Heart left ventricle (tissue), 16 donors: ENCODE measurements around the gene TMEM184B. TPM values are rescaled to one million over a fixed set of nuclear protein-coding genes. Genes with fewer than 3 reads are reported as not detected.

Source experiments
- ATAC-seq, 4 donors: fragments of 200-7000 bp; cut with Tn5 transposase; one replicate each; pipeline ENCODE4 v1.9.1; 2020 to 2022; ENCODE audit warnings: moderate library complexity in 4 of 4, mild to moderate bottlenecking in 3 of 4, moderate number of reproducible peaks in 1 of 4
- DNase-seq, 5 donors: peaks; one replicate each; pipeline ENCODE4 v3.0.0-alpha.2; 2020
- H3K27ac ChIP-seq, 12 donors: fragments of 200-600 bp; sonication (generic) in 4 of 12; one replicate each; pipeline versions ENCODE4 v1.5.0 to v1.8.0; 2016 to 2022; ENCODE audit warnings: mild to moderate bottlenecking in 2 of 12
- H3K27me3 ChIP-seq, 9 donors: fragments of 200-600 bp; sonication (generic) in 2 of 9; one replicate each; pipeline versions ENCODE4 v1.5.1 to v1.8.0; 2016 to 2022; ENCODE audit warnings: mild to moderate bottlenecking in 3 of 9
- H3K36me3 ChIP-seq, 9 donors: fragments of 200-600 bp; sonication (generic) in 2 of 9; one replicate each; pipeline versions ENCODE4 v1.5.0 to v1.8.0; 2018 to 2022; ENCODE audit warnings: mild to moderate bottlenecking in 2 of 9
- H3K4me1 ChIP-seq, 12 donors: fragments of 200-600 bp; sonication (generic) in 4 of 12; one replicate each; pipeline versions ENCODE4 v1.5.0 to v1.8.0; 2016 to 2022; ENCODE audit warnings: mild to moderate bottlenecking in 3 of 12
- H3K4me3 ChIP-seq, 12 donors: fragments of 200-600 bp; sonication (generic) in 4 of 12; one replicate each; pipeline versions ENCODE4 v1.5.0 to v1.8.0; 2017 to 2022; ENCODE audit warnings: mild to moderate bottlenecking in 9 of 12, moderate library complexity in 4 of 12
- H3K9me3 ChIP-seq, 12 donors: fragments of 200-600 bp; sonication (generic) in 4 of 12; one replicate each; pipeline versions ENCODE4 v1.5.0 to v1.8.0; 2016 to 2022; ENCODE audit warnings: mild to moderate bottlenecking in 1 of 12
- CTCF ChIP-seq, 12 donors: fragments of 200-600 bp; sonication (generic) in 4 of 12; IDR thresholded peaks; one replicate each; pipeline versions ENCODE4 v1.5.0 to v1.8.0; 2018 to 2022; ENCODE audit warnings: antibody characterized with exemption in 12 of 12, mild to moderate bottlenecking in 5 of 12
- POLR2A ChIP-seq, 2 donors: fragments of 450-650 bp; IDR thresholded peaks; one replicate each; pipeline ENCODE4 v1.6.1; 2017; ENCODE audit warnings: antibody characterized with exemption in 2 of 2, mild to moderate bottlenecking in 2 of 2, moderate library complexity in 2 of 2
- WGBS, 4 donors: extraction: QIAGEN DNeasy Blood & Tissue Kit in 2 of 4; methylation state at CpG; one replicate each; pipeline versions ENCODE4 v1.1.5 to v1.1.7; 2013 to 2018; 5-methylcytosine and 5-hydroxymethylcytosine counted together
- intact Hi-C, 10 donors: fragments of 100-400 bp; cut with DNase I; formaldehyde crosslinking; loops; one replicate each; pipeline versions ENCODE4 v1.11.1 to v1.14.2; 2022
- polyA plus RNA-seq, 2 donors: library from polyadenylated mRNA; stranded (reverse); fragments of 200-250 nt; gene quantifications; one replicate each; pipeline ENCODE4 v1.2.3, GENCODE V29; 2013
- total RNA-seq, 9 donors: library from RNA; depleted of rRNA in 2 of 9; stranded (reverse); fragments of >200 nt in 2 of 9; fragmentation: NEBNext Ultra II Directional in 3 of 9; extraction: Animal tissue kit (Norgen Biotek cat#: 25700) in 3 of 9; gene quantifications; one replicate each; pipeline versions ENCODE4 v1.1.0 to v1.2.4, GENCODE V29; 2016 to 2023
- donor health status: ischemic (EF 13 %, LVEDD 7.1; RV severe dilation, severe dysfunction).
- donor health status: healthy with polysubstance abuse.
- donor health status: DM: no; HTN: yes; CAD: no.
- donor health status: DM: no; HTN: no; CAD: no.
- donor health status: ischemic (EF 25% LVEDD 6.9; RV normal size, moderate dysfunction).
- donor health status: ischemic (EF 25% LVEDD 5.7; RV mildly dilated, moderate dysfunction).
- donor health status: healthy.
- donor health status: DM: yes; HTN: yes; CAD: no.
- donor health status: ischemic (EF 35%, LVEDD 5.7; RV mildly dilated, moderate dysfunction).
- donor health status: nonischemic (EF 11% LVEDD 7.7; RV severe dilation, severe dysfunction).
- donor health status: DM: yes; HTN: yes; CAD: no.
- donor health status: PGD.
- donor health status: ischemic (EF 29% LVEDD 5.4; RV normal size, mild dysfunction).
- donor health status: nonischemic (EF 23%, LVEDD 6.1; RV moderate dilation, normal function).

Gene TMEM184B
- total and polyA plus RNA-seq, 11 donors: 19.5 to 103 (median 47.0) TPM

DNA sequence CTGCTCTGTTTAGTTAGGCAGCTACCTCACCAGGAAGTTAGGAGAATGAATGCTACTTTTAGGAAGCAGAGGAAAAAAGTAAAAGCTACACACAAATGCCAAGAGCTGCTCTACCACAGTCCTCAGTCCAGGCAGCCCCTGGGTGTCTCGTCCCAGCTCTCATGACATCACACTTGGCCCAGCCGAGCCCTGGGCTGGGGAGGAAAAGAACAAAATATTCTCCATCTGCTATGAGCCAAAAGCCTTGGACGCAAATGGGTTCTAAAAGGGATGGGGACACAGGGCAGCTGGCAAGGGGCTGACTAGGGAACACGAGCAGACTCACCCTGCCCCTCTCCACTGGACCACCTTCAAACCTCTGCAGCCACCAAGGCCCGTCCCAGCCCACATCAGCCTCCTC, 26.1 kb downstream of the TMEM184B start:
- intact Hi-C loops: loop anchor here in 1 of 10 donors (10.0 kb wide), 1 partner anchor 132 kb away; the partner anchor contains the start of gene BAIAP2L2
- 62 to 85% (median 69%) methylated on average over 5 of the region's 5 CpGs for WGBS, 4 donors
- peaks cover 0 to 67% (median 36%) of the 10 kb centered on the region in 12 donors for H3K4me1 ChIP-seq
- H3K27me3 ChIP-seq: no peaks in the 10 kb centered on the region
- H3K36me3 ChIP-seq: peaks cover 0 to 52% (median 45%) of the 10 kb centered on the region in 9 donors
- TF ChIP-seq CTCF (IDR thresholded peaks at IDR 0.05): no peak
- TF ChIP-seq POLR2A (IDR thresholded peaks at IDR 0.05): no peak
- H3K9me3 ChIP-seq: peaks cover 0 to 7% (median 0%) of the 10 kb centered on the region in 12 donors
- H3K27ac ChIP-seq: peak overlapping the region; percentile 11 to 82 (median 60)
- no peak overlapping the region for H3K4me3 ChIP-seq
- ATAC-seq: peak; percentile 51 to 80 (median 68)
- DNase-seq: peak; percentile 64 to 79 (median 73)

- peaks cover 0 to 7% (median 0%) of the 10 kb centered on the region in 12 donors for H3K9me3 ChIP-seq
- H3K27ac ChIP-seq: peak overlapping the region in 10 of 12 donors; percentile 11 to 82 (median 70)
- peaks cover 0 to 62% (median 30%) of the 10 kb centered on the region in 12 donors for H3K4me1 ChIP-seq
- DNase-seq (no peak), ATAC-seq (no peak)
- TF ChIP-seq POLR2A (IDR thresholded peaks at IDR 0.05): no peak
- TF ChIP-seq CTCF (IDR thresholded peaks at IDR 0.05): no peak
- no peak overlapping the region for H3K4me3 ChIP-seq
- H3K27me3 ChIP-seq: no peaks in the 10 kb centered on the region
- intact Hi-C loops: loop anchor here in 1 of 10 donors (10.0 kb wide), 1 partner anchor 131 kb away; the partner anchor contains the start of gene BAIAP2L2
- H3K36me3 ChIP-seq: peaks cover 0 to 52% (median 45%) of the 10 kb centered on the region in 9 donors
- WGBS, 4 donors: 69 to 84% (median 81%) methylated on average over 15 to 19 of the region's 19 CpGs
Measured at GRCh38 chr22:38246046-38246658, 26.7 kb downstream of the TMEM184B start.

- H3K27ac ChIP-seq: peak overlapping the region in 3 of 12 donors; percentile 4 to 74 (median 68)
- 74 to 81% (median 77%) methylated on average over 4 of the region's 4 CpGs for WGBS, 4 donors
- H3K4me1 ChIP-seq: peaks cover 4 to 64% (median 33%) of the 10 kb centered on the region in 12 donors
- DNase-seq: no peak
- TF ChIP-seq POLR2A (IDR thresholded peaks at IDR 0.05) (no peak), CTCF (IDR thresholded peaks at IDR 0.05) (no peak)
- intact Hi-C loops: loop anchor here in 1 of 10 donors (10.0 kb wide), 1 partner anchor 129 kb away; the partner anchor contains the start of gene BAIAP2L2
- ATAC-seq: no peak
- peaks cover 0 to 59% (median 45%) of the 10 kb centered on the region in 9 donors for H3K36me3 ChIP-seq
- H3K4me3 ChIP-seq: no peak overlapping the region
- H3K27me3 ChIP-seq: no peaks in the 10 kb centered on the region
- no peaks in the 10 kb centered on the region for H3K9me3 ChIP-seq
Measured at GRCh38 chr22:38244106-38244505, 28.7 kb downstream of the TMEM184B start.

DNA sequence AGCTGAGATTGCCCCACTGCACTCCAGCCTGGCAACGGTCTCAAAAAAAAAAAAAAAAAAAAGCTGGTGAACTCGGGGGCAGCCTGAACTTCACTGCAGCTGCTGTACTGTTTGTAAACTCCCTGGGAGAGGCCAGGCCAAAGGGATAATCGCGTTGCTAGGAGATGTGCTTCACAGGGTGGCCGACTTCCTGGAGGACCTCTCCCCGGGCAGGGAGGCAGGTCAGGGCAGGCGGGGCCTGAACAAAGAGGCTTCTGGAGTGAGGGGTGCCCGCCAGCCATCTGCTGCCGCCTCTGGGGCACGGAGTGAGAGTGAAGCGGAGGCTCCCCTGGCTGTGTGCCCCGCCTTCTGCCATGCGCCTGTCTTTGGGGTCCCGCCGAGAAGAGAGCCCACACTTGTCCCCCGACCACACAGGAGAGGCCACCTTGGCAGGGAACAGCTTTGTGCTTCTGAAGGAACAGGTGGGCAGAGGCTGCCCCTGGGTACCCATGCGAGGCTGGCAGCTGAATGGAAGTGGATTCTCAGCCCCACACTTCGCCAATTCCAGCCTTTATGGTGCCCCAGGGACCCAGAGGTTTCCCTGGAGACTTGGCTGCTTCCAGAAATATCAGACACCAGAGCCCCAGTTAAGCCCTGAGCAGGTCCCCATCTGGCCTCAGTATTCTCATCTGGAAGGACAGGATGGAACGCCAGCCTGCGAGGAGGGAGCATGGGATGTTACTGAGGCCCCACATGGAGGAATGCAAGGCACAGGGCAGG, 29.6 kb downstream of the TMEM184B start:
- Histone ChIP-seq H3K27ac (peak overlapping the region in 11 of 12 donors; percentile 30 to 74 (median 54)), H3K4me3 (no peak overlapping the region), H3K9me3 (no peaks in the 10 kb centered on the region), H3K4me1 (peaks cover 4 to 73% (median 42%) of the 10 kb centered on the region in 12 donors), H3K27me3 (no peaks in the 10 kb centered on the region), H3K36me3 (peaks cover 0 to 63% (median 45%) of the 10 kb centered on the region in 9 donors)
- 62 to 73% (median 66%) methylated on average over 11 to 20 of the region's 20 CpGs for WGBS, 4 donors
- ATAC-seq (peak in 3 of 4 donors; percentile 24 to 53 (median 33)), DNase-seq (peak in 3 of 5 donors; percentile 54 to 69 (median 67))
- intact Hi-C loops: loop anchor here in 1 of 10 donors (10.0 kb wide), 1 partner anchor 128 kb away; the partner anchor contains the start of gene BAIAP2L2
- TF ChIP-seq CTCF (IDR thresholded peaks at IDR 0.05) (no peak), POLR2A (IDR thresholded peaks at IDR 0.05) (no peak)
